Right kidney (tissue), 1 donor: ENCODE results near the gene SACM1L.

Experiments
- DNase-seq: peaks from one replicate; pipeline ENCODE4 v3.0.0-alpha.2; 2016

SACM1L gene

DNA sequence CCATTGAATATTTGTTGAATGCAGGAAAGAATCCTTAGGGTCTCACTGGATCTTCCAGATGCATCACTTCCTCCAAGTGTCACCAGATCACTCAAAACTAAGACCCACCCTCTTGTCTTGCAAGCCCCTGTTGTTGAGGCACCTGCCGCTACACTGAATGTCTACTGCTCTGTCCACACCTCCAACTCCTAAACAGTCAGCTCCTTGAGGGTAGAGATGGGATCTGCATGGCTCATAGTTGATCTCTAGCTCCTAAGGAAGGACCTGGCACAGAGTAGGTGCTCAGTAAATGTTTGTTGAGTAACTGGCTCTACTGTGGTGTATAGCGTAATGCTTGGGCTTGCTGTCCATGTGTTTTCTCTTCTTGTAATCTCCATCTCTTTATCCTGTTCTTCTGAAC, 98.4 kb downstream of the SACM1L start:
- no peak for DNase-seq

DNA sequence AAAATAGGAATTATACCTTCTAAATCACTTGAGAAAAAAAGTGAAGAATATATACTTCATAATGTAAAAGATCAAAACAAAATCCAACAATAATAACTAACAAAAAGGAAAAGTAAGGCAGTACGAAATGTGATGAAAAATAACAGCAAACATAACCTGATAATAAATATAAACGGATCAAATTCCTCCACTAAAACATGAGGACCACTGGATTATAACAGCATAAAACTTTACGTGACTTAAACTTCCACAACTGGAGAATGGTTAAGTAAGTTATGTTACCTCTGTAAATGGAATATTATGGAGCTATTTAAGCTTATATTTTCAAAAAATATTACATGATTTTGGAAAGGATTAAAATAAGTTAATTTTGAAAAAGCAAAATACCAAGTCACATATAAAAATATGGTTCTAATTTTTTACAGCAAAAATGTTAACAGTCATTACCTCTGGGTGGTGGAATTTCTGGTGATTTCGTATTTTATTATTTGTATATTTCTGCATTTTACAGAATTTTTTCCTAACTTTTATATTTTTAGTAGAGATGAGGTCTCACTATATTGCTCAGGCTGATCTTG, 100.1 kb downstream of the SACM1L start:
- no peak for DNase-seq

DNA sequence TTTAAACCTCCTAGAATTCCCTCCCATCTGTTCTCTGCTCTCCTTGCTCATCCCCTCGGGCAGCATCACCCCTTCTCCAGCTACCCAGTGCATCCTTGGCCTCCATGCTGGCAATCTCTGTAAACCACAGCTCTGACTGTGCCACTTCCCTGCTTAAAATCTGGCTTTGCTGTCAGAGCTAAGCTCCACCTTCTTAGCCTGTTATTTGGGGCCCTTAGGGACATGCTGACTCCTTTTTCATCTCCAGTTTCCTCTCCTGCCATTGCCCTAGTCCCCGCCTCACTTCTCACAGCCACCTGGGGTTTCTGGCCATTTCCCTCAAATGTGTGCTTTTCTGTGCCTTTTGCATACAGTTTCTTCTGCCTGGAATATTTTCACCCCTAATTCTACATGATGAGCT, 101.4 kb downstream of the SACM1L start:
- DNase-seq: no peak

GRCh38 chr3:45792036-45792435, 102.8 kb downstream of the SACM1L start:
- no peak for DNase-seq

DNA sequence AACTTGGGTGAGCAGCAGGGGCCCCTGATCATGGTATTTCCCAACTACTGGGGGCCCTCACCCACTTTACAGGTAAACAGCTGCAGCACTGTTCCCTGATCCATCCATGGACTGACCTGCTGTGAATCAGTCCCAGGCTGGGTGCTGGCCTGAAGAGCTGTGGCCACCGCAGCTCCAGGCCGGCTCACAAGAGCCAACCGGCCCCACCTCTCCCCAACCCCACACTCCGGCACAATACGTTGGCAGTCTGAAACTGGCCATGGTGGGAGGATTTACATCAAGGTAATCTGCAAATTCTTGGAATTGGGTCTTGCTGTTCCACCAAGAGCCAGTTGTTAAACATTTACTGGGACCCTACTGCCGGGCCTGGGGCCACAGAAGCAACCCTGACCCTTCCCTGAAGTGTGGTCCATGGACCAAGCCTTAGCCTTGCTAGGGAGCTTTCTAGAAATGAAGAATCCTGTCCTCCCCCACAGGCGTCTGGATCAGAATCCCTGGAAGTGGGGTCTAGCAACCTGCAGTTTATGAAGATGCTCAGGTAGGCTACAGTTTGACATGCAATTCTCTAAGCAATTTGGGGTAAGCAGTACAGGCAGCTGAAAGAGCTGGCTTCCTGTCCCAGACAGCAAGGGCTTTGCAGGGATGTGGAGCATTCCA, 103.4 kb downstream of the SACM1L start:
- DNase-seq: no peak

DNA sequence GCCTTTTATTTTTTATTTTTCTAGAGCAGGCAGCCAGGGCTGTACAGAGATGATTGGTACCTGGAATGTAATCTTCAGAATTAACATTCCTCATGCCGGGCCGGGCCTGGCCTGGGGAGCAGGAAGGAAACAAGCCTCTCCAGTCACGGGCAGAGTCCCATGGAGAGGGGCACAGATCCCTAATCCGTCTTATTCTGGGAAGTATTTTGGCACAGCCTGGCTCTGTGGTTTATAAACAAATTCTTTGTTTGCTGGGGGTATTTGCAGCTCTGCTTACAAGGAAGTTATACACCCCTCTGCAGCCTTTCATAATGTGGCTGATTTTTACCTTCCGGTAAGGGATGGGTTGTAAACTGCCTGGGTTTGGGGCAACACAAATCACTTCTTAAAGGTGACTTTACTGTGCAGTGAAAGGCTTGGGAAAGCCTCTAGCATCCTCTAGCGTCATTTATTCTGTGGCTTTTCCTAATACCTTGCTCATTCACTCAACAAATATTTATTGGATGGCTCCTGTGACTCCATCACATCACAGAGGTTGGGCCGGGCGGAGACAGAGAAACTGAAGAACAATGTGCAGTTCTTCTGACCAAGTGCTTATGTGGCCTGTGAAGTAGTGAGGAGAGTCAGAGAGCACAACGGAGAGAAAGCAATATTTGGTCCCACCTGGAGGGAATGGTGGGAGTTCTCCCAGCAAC, 104.4 kb downstream of the SACM1L start:
- no peak for DNase-seq

DNA sequence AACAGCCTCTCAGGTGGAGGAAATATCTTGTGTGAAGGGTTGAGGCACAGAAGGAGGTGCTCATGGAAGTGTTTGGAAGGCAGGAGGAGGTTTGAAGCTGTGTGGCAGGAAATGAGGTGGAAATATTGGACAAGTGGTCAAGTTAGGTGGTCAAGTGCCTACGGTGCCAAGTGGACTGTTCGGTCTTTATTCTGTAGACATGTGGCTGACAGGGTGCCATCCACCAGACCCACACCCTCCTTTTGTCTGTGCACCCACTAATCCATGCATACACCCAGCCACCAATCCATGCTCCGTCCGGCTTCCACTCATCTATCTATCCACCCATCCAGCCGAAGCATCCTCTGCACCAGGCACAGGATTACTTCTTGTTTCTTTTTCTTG, 105.0 kb downstream of the SACM1L start:
- DNase-seq: no peak

GRCh38 chr3:45794660-45795059, 105.5 kb downstream of the SACM1L start:
- no peak for DNase-seq
